A549 (cell line): ENCODE results near the gene BMP7. TPM values are rescaled to one million over a fixed set of nuclear protein-coding genes. Genes with fewer than 3 reads are reported as not detected.

ENCODE experiments used
- ATAC-seq, 2 experiments: fragments of 200-7000 bp in 1 of 2; fragments of >200 bp in 1 of 2; cut with Nextera tagmentation in 1 of 2; cut with Tn5 transposase in 1 of 2; 3 replicates each; pipeline versions ENCODE4 v1.8.0 to v1.9.1; 2018 to 2020; ENCODE audit warnings: mild to moderate bottlenecking in 1 of 2, moderate library complexity in 1 of 2
- CTCF ChIA-PET: fragments of 300-600 bp; sonication (Branson Sonifier 250); formaldehyde crosslinking; extraction: SDS; loops from one replicate; lab custom pipeline; 2021; ENCODE audit warnings: antibody characterized with exemption, inconsistent platforms; lab: Yijun Ruan, JAX
- POLR2A ChIA-PET: fragments of 350-600 bp; formaldehyde crosslinking; extraction: SDS; loops from one replicate; lab custom pipeline; 2021; ENCODE audit warnings: antibody characterized with exemption, inconsistent platforms; lab: Yijun Ruan, JAX
- DNase-seq, 2 experiments: peaks; one replicate each; pipeline versions ENCODE4 v3.0.0 to v3.0.0-alpha.2; 2011 to 2016; ENCODE audit warnings: low read depth in 1 of 2, low spot score in 1 of 2
- FAIRE-seq: peaks from 2 replicates; lab custom pipeline; 2011; peaks lifted over from hg19 to GRCh38; lab: Jason Lieb, UNC
- H3K27ac ChIP-seq, 2 experiments: fragments of >200 bp; sonication (Bioruptor Twin); formaldehyde crosslinking; 3 replicates each; pipeline ENCODE4 v1.5.1; 2016 to 2017
- H3K4me1 ChIP-seq: fragments of >200 bp; sonication (Bioruptor Twin); formaldehyde crosslinking; 3 replicates; pipeline ENCODE4 v1.6.1; 2016
- H3K4me2 ChIP-seq: fragments of >200 bp; sonication (Bioruptor Twin); formaldehyde crosslinking; 3 replicates; pipeline ENCODE4 v1.6.1; 2016
- H3K4me3 ChIP-seq: fragments of >200 bp; sonication (Bioruptor Twin); formaldehyde crosslinking; 3 replicates; pipeline ENCODE4 v1.5.1; 2016
- H3K9me3 ChIP-seq: fragments of >200 bp; sonication (Bioruptor Twin); formaldehyde crosslinking; 3 replicates; pipeline ENCODE4 v1.6.1; 2016
- BCL3 ChIP-seq: fragments of >200 bp; sonication (Bioruptor Twin); formaldehyde crosslinking; IDR thresholded peaks from 3 replicates; pipeline ENCODE4 v1.6.1; 2016
- CBX2 ChIP-seq: fragments of 200-600 bp; sonication (generic); IDR thresholded peaks from 2 replicates; pipeline ENCODE4 v1.6.1; 2016; ENCODE audit warnings: low read depth, mild to moderate bottlenecking, borderline replicate concordance
- CBX8 ChIP-seq: fragments of 200-600 bp; sonication (generic); IDR thresholded peaks from 2 replicates; pipeline ENCODE4 v1.6.1; 2016
- CHD4 ChIP-seq: fragments of 200-600 bp; sonication (generic); IDR thresholded peaks from 2 replicates; pipeline ENCODE4 v1.6.1; 2016; ENCODE audit warnings: antibody characterized with exemption, mild to moderate bottlenecking, borderline replicate concordance
- CTCF ChIP-seq: fragments of >200 bp; sonication (Bioruptor Twin); formaldehyde crosslinking; IDR thresholded peaks from 3 replicates; pipeline ENCODE4 v1.5.1; 2016
- EHMT2 ChIP-seq: fragments of 200-600 bp; sonication (generic); IDR thresholded peaks from 2 replicates; pipeline ENCODE4 v1.6.1; 2016; ENCODE audit warnings: antibody characterized with exemption, low read depth, mild to moderate bottlenecking, moderate library complexity
- EP300 ChIP-seq, 2 experiments: fragments of >200 bp; sonication (Bioruptor Twin); formaldehyde crosslinking; IDR thresholded peaks; 2 replicates in 1 of 2; 3 replicates in 1 of 2; pipeline ENCODE4 v1.6.1; 2016 to 2017
- FOSL2 ChIP-seq, 2 experiments: fragments of 450-650 bp in 1 of 2; fragments of >200 bp in 1 of 2; sonication (Bioruptor Twin) in 1 of 2; formaldehyde crosslinking; IDR thresholded peaks; 2 replicates each; pipeline versions ENCODE4 v1.5.0 to v1.6.1; 2016 to 2020; ENCODE audit warnings: mild to moderate bottlenecking in 1 of 2, moderate library complexity in 1 of 2
- FOXS1 ChIP-seq: fragments of 250-450 bp; sonication (Bioruptor Pico); IDR thresholded peaks from 2 replicates; pipeline ENCODE4 v1.5.0; 2020; ENCODE audit warnings: mild to moderate bottlenecking, moderate library complexity
- HDAC2 ChIP-seq: fragments of 200-600 bp; sonication (generic); IDR thresholded peaks from 2 replicates; pipeline ENCODE4 v1.6.1; 2016
- HEYL ChIP-seq: fragments of 250-450 bp; sonication (Bioruptor Pico); IDR thresholded peaks from 2 replicates; pipeline ENCODE4 v1.8.0; 2021; ENCODE audit warnings: mild to moderate bottlenecking, moderate library complexity
- HMGXB4 ChIP-seq: fragments of 250-450 bp; sonication (Bioruptor Pico); IDR thresholded peaks from 2 replicates; pipeline ENCODE4 v1.5.0; 2021; ENCODE audit warnings: mild to moderate bottlenecking, moderate library complexity, borderline replicate concordance
- HOXA7 ChIP-seq: fragments of 250-450 bp; sonication (Bioruptor Pico); IDR thresholded peaks from 2 replicates; pipeline ENCODE4 v1.5.0; 2020; ENCODE audit warnings: mild to moderate bottlenecking, moderate library complexity
- HOXB5 ChIP-seq: fragments of 250-450 bp; sonication (Bioruptor Pico); IDR thresholded peaks from 2 replicates; pipeline ENCODE4 v1.5.0; 2020; ENCODE audit warnings: mild to moderate bottlenecking, moderate library complexity
- JUNB ChIP-seq: fragments of >200 bp; sonication (Bioruptor Twin); formaldehyde crosslinking; IDR thresholded peaks from 2 replicates; pipeline ENCODE4 v1.6.1; 2016
- PHF8 ChIP-seq: fragments of 200-600 bp; sonication (generic); IDR thresholded peaks from 2 replicates; pipeline ENCODE4 v1.6.1; 2016; ENCODE audit warnings: low read depth, mild to moderate bottlenecking, antibody characterized with exemption, moderate library complexity, borderline replicate concordance
- RARB ChIP-seq: fragments of 250-450 bp; sonication (Bioruptor Pico); IDR thresholded peaks from 2 replicates; pipeline ENCODE4 v1.8.0; 2021; ENCODE audit warnings: mild to moderate bottlenecking, moderate library complexity
- RFX5 ChIP-seq: fragments of 450-650 bp; IDR thresholded peaks from 2 replicates; pipeline ENCODE4 v1.7.1; 2014; ENCODE audit warnings: antibody characterized with exemption, mild to moderate bottlenecking, moderate library complexity
- RNF2 ChIP-seq: fragments of 200-600 bp; sonication (generic); IDR thresholded peaks from 2 replicates; pipeline ENCODE4 v1.6.1; 2016; ENCODE audit warnings: low read depth, mild to moderate bottlenecking, antibody characterized with exemption, moderate library complexity, borderline replicate concordance
- SMC3 ChIP-seq: fragments of >200 bp; sonication (Bioruptor Twin); formaldehyde crosslinking; IDR thresholded peaks from 3 replicates; pipeline ENCODE4 v1.6.1; 2018; ENCODE audit warnings: inconsistent platforms
- TFCP2L1 ChIP-seq: fragments of 250-450 bp; sonication (Bioruptor Pico); IDR thresholded peaks from 2 replicates; pipeline ENCODE4 v1.5.0; 2021; ENCODE audit warnings: mild to moderate bottlenecking
- ZNF302 ChIP-seq: fragments of 250-450 bp; sonication (Bioruptor Pico); IDR thresholded peaks from 2 replicates; pipeline ENCODE4 v1.9.0; 2021; ENCODE audit warnings: inconsistent platforms, mild to moderate bottlenecking, moderate library complexity
- WGBS: methylation state at CpG from one replicate; pipeline ENCODE4 v1.1.6; 2017; ENCODE audit errors: missing lambda C conversion rate; 5-methylcytosine and 5-hydroxymethylcytosine counted together
- polyA plus RNA-seq, 4 experiments: library from polyadenylated mRNA; depleted of rRNA in 3 of 4; stranded (reverse); fragments of >200 nt; fragmentation: RNase III in 1 of 4; extraction: RNeasy Plus Mini Kit Qiagen cat#74134 plus additional on column Dnase treatment in 1 of 4; gene quantifications; 2 replicates in 3 of 4; 3 replicates in 1 of 4; pipeline ENCODE4 v1.2.3, GENCODE V29; 2011 to 2017

Gene BMP7
- polyA plus RNA-seq, 2 of the 4 experiments (the other 2 are of a cell fraction): 0.08 to 0.22 TPM

- TF ChIP-seq CHD4: no peak
- TF ChIP-seq BCL3: no peak
Measured at GRCh38 chr20:57135875-57136274, 130.6 kb downstream of the BMP7 start (continued).

GRCh38 chr20:57134804-57135203 is 131.6 kb downstream of the BMP7 start:
- ChIA-PET CTCF (no interaction called here), POLR2A (no interaction called here)
- no peak overlapping the region for H3K4me3 ChIP-seq
- no peak overlapping the region for H3K4me2 ChIP-seq
- ATAC-seq (no peak), FAIRE-seq (no peak), DNase-seq (no peak)
- H3K27ac ChIP-seq: no peak overlapping the region
- H3K9me3 ChIP-seq: no peaks in the 10 kb centered on the region
- WGBS: 43% methylated on average over 4 of the region's 4 CpGs
- no peak for TF ChIP-seq HEYL (CRISPR knock-in tag)
- no peak for TF ChIP-seq ZNF302 (CRISPR knock-in tag)
- no peak for TF ChIP-seq EHMT2
- no peak for TF ChIP-seq RARB
- no peak for TF ChIP-seq TFCP2L1 (CRISPR knock-in tag)
- no peak for TF ChIP-seq HMGXB4
- no peak for TF ChIP-seq HDAC2
- TF ChIP-seq BCL3: no peak
- TF ChIP-seq RFX5: no peak
- TF ChIP-seq HOXA7 (CRISPR knock-in tag): no peak
- TF ChIP-seq PHF8: no peak
- no peak for TF ChIP-seq SMC3
- no peak for TF ChIP-seq FOXS1 (CRISPR knock-in tag)
- no peak for TF ChIP-seq CBX2
- TF ChIP-seq FOSL2 (IDR thresholded peaks at IDR 0.05): no peak
- no peak for TF ChIP-seq FOSL2 (CRISPR knock-in tag; IDR thresholded peaks at IDR 0.05)
- TF ChIP-seq RNF2: no peak
- no peaks in the 10 kb centered on the region for H3K4me1 ChIP-seq

GRCh38 chr20:57133926-57134650 is 132.4 kb downstream of the BMP7 start:
- ATAC-seq (no peak), FAIRE-seq (no peak), DNase-seq (no peak)
- Histone ChIP-seq H3K4me2 (no peak overlapping the region), H3K9me3 (no peaks in the 10 kb centered on the region), H3K4me1 (no peaks in the 10 kb centered on the region), H3K27ac (no peak overlapping the region), H3K4me3 (no peak overlapping the region)
- 46% methylated on average over 14 of the region's 14 CpGs for WGBS
- CTCF ChIA-PET: no interaction called here
- POLR2A ChIA-PET: no interaction called here
- no peak for TF ChIP-seq CBX8
- no peak for TF ChIP-seq EP300 (IDR thresholded peaks at IDR 0.05)
- TF ChIP-seq ZNF302 (CRISPR knock-in tag): no peak
- no peak for TF ChIP-seq JUNB
- TF ChIP-seq CTCF: no peak
- no peak for TF ChIP-seq HOXB5
